NCI-H1417 treated with DMSO at 0.1 percent for 48 hours (cell line): ENCODE data around the gene ENHO.
"Not testable (repeated sequence)": the region's sequence is repeated elsewhere in the genome, so short reads cannot be mapped to it uniquely, and the experiment has no call there.

Experiments used
- DNase-seq: peaks from one replicate; lab custom pipeline; 2025; lab: John Stamatoyannopoulos, UW

The ENHO gene

DNA sequence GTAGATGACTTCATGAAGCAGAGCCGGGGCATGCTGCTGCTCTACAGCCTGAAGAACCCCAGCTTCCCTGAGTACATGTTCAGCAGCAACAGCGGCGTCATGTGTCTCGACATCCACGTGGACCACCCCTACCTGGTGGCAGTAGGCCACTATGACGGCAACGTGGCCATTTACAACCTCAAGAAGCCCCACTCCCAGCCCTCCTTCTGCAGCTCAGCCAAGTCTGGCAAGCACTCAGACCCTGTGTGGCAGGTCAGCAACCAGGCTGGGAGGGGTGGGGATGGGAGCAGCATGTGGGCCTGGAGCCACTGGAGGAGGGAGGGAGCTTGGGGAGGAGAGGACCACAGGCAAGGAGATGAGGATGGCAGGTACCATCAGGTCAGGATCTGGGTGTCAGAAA lies 16.2 kb downstream of the ENHO start:
- DNase-seq = no peak

- no peak for DNase-seq
Measured at GRCh38 chr9:34505370-34506120, 17.2 kb downstream of the ENHO start.

- no peak for DNase-seq
Measured at GRCh38 chr9:34503406-34503805, 19.4 kb downstream of the ENHO start.

- no peak for DNase-seq
Measured at GRCh38 chr9:34502891-34503290, 19.9 kb downstream of the ENHO start.

DNA sequence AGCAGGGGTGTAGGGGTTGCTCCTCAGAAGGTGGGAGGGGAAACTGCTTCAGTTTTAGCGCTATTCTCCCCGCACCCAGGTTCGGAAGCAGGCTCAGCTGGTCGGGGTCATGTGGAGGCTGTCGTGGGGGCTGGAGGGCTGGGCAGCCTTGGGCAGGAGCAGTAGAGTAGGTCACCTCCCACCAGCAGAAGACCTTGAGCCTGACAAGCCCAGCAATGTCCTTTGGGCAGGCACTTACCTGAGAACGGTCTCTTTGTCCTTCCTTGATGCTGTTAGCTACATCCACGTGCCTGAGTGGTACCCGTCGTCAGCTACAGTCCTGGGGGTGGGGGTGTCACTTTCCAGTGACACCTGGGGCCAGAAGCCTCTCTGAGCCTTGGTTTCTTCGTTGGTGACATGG lies 20.3 kb downstream of the ENHO start:
- DNase-seq = no peak

GRCh38 chr9:34501889-34502425 lies 20.8 kb downstream of the ENHO start:
- DNase-seq = no peak

- no peak for DNase-seq
Measured at GRCh38 chr9:34501372-34501771, 21.4 kb downstream of the ENHO start.

DNA sequence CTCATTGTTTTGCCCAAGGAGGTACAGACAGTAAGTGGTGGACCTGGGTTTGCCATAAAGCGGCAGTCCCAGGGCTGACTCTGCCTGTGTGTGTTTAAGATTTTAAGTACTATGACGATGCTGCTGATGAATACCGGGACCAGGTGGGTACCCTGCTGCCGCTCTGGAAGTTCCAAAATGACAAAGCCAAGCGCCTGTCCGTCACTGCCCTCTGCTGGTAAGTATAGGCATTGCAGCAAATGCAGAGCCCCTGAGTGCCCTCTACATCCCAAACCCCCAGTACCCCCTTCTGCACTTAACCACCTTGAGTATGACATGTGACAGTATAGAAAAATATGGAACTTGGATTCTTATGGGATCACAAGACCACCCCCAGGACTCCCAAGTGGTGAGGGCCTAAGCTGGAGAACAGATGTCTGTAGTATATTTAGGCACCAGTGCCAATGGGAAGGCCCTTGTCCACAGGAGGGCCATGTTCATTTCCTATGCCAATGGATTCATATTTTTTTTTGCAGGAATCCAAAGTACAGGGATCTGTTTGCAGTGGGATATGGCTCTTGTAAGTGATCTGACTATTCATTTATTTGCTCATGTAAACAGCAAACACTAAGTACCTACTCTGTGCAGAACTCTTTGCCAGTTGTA lies 22.0 kb downstream of the ENHO start:
- DNase-seq = no peak

- no peak for DNase-seq
Measured at GRCh38 chr9:34499076-34499475, 23.7 kb downstream of the ENHO start.

- no peak for DNase-seq
Measured at GRCh38 chr9:34498553-34498952, 24.2 kb downstream of the ENHO start.

DNA sequence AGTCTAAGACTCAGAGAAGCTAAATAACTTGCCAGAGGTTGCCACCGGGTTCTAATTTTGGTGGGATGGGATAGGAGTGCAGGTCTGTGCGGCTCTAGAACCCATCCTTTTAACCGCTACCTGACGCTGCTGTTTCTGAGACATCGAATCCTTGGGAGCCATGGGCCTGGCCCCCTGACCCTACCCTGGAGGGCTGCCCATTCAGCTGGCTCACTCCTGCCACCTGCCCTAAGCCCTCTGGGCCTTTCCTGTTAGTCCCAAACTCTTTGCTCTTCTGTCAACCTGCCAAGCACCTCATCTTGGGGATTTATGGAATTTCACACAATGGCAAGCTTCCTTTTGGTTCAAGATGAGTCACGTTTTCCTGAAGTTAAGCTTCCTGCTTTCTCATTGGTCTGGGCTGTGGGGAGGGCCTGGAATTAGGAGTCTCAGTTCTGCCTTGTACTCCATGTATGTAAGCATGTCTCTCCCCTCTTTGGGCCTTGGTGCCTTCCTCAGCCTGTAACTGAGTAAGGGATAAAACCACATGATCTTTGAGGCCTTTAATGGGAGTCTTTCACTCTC lies 26.6 kb downstream of the ENHO start:
- no peak for DNase-seq

DNA sequence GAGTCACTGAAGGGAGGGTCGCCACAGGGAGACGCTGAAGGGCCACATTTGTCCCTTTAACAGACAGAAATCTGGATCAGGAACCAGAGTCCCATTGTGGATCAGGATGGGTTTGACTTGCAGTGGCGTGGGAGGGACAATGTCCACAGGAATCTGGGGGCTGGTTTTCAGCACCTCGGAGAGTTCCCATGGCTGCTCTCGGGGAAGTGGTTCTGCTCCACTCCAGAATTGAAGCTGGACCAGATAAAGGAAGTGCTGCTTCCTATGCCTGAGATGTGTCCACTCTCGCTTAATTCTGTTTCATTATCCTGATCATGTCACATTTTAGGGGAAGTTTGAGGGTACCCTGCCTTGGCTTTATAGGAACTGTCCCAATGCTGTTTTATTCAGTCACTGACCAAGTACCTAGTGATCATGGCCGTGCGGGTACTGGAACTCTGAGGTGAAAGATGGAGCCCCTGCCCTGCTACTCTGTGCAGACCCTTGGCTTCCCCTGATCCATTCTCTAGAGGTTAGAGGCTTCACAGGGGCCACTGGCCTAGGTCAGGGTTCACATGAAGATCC lies 28.7 kb downstream of the ENHO start:
- no peak for DNase-seq

DNA sequence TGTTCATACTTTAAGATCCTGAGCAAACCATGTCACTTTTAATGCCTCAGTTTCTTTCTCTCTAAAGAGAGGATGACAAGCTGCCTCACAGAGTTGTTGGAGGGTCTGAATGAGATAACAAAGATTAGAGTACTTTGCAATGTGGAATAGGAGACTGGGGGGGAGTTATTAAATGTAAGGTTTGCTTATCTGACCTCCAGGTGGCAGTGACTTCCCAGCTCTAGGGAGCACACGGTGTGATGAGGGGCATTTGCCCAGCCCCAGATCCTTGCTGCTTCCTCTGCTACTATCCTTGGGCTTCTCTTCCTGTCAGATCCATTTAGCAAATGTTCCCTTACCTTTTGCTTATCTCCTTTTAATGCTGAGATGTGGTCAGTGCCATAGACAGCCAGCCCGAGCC lies 30.7 kb downstream of the ENHO start:
- no peak for DNase-seq

GRCh38 chr9:34491596-34491995 lies 31.2 kb downstream of the ENHO start:
- DNase-seq = no peak

DNA sequence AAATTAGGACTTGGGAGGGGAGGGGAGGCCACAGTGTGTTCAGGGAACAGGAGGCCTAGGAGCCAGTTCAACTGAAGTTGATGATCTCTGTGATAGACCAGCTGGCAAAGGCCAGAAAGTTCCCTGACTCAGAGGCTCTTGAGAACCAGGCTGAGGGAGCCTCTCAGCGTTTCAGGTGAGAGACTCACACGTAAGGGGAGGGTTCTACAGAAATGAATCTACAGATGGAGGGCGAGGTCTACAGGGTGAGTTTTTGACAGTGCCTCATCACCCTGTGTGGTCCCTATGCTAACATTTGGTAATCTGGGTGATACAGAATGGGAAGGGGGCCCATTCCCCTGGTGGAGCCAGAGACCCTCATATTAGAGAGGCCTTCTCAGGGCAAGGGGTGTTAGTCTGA lies 32.0 kb downstream of the ENHO start:
- DNase-seq = no peak

GRCh38 chr9:34490360-34490759 lies 32.4 kb downstream of the ENHO start:
- DNase-seq = no peak

DNA sequence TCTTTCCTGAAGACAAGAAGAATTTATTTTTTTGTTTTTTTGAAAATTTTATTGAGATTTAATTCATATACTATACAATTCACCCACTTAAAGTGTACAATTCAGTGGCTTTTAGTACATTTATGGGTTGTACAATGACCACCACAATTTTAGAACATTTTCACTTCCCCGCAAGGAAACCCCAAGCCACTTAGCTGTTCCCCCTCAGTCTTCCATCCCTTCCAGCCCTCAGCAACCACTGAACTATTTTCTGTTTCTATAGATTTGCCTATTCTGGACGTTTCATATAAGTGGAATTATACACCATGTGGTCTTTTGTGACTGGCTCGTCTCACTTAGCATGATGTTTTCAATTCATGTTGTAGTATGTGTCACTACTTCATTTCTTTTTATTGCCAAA lies 36.2 kb downstream of the ENHO start:
- no peak for DNase-seq

- DNase-seq = no peak
Measured at GRCh38 chr9:34485822-34486221, 37.0 kb downstream of the ENHO start.

DNA sequence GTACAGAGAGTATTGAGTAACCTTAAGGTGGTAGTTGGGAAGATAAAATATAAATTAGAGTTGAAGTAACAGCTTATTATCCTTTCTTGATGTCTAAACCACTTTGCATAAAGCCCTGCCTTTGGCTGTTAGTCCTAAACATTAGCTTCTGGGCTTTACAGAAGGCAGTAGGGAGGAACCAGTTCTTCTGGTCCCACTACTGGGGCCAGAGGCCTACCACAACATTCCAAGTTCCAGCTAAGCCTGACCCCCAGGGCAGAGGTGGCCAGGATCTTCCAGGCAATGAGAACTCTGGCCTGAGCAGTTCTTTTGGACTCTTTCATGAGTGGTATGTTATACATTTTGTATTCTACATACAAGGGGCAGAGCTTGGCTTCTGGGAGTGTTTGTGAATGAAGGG lies 38.1 kb downstream of the ENHO start:
- no peak for DNase-seq

DNA sequence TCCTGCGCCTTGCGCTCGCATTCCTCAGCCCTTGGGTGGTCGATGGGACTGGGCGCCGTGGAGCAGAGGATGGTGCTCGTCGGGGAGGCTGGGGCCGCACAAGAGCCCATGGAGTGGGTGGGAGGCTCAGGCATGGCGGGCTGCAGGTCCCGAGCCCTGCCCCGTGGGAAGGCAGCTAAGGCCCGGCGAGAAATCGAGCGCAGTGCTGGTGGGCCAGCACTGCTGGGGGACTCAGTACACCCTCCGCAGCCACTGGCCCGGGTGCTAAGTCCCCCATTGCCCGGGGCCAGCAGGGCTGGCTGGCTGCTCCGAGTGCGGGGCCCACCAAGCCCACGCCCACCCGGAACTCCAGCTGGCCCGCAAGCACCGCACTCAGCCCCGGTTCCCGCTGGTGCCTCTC lies 40.0 kb downstream of the ENHO start:
- not testable (repeated sequence) for DNase-seq

- not testable (repeated sequence) for DNase-seq
Measured at GRCh38 chr9:34481620-34482019, 41.2 kb downstream of the ENHO start.

DNA sequence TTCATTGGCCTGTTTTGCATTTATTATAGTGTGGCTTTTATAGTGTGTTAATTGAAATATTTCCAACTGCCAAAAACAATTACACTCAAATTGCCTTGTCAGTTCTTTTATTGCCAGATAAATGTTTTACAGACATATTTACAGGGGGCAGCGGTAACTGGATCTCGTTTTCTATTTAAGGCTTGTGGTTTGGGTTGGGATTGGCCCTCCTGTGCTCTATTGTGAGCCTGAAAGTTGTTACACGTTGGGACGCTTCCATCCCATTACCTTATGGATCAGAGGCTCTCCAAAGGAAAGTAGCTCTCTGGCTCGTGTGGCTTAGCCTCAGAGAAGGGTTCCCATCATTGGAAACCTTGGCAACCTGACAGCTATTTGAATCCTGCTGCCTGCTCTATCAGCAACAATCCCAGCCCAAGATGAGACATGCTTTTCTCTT lies 43.3 kb downstream of the ENHO start:
- no peak for DNase-seq

DNA sequence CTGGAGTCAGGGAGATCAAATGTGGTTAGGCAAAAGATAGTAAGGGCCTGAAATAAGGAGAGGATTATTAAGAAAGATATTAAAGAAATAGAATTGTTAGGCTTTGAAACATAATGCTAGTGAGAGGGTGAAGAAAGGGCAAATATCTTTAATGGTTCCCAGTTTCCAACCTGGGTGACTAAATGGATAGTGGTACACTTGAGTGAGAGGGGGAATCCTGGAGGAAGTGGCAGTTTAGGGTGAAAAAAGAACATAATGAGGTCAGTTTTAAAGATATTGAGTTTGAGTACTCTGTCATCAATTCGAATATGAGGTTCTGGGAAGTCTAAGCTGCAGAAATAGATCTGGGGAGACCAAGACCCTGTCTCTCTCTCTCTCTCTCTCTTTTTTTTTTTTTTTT lies 45.2 kb downstream of the ENHO start:
- no peak for DNase-seq
